MCF 10A (cell line): ENCODE results near the gene NPTXR. TPM values are rescaled to one million over a fixed set of nuclear protein-coding genes. Genes with fewer than 3 reads are reported as not detected.

Experiments
- BruUV-seq: library from RNA; stranded (reverse); fragments of 400-500 nt; replicated peaks from 2 replicates; lab custom pipeline; 2021; lab: Mats Ljungman, UMichigan
- CTCF ChIA-PET: fragments of 300-600 bp; sonication (Branson Sonifier 250); formaldehyde crosslinking; extraction: SDS; loops from one replicate; lab custom pipeline; 2021; ENCODE audit warnings: antibody characterized with exemption, inconsistent platforms; lab: Yijun Ruan, JAX
- POLR2A ChIA-PET: fragments of 300-600, 350-650 bp; sonication (Branson Sonifier 250); formaldehyde crosslinking; extraction: SDS; loops from one replicate; lab custom pipeline; 2020; ENCODE audit warnings: antibody characterized with exemption, inconsistent platforms; lab: Yijun Ruan, JAX
- DNase-seq: peaks from one replicate; pipeline ENCODE4 v3.0.0-alpha.2; 2018; ENCODE audit not compliant: unreplicated experiment
- H3K27ac Mint-ChIP-seq: one replicate; pipeline ENCODE4 v1.8.0; 2022; ENCODE audit warnings: mild to moderate bottlenecking, low read depth, mixed read lengths; ENCODE audit not compliant: unreplicated experiment
- H3K27me3 Mint-ChIP-seq: one replicate; pipeline ENCODE4 v1.8.0; 2022; ENCODE audit warnings: mixed read lengths; ENCODE audit not compliant: insufficient read depth, unreplicated experiment
- H3K36me3 Mint-ChIP-seq: one replicate; pipeline ENCODE4 v1.8.0; 2022; ENCODE audit warnings: mild to moderate bottlenecking, moderate library complexity, mixed read lengths; ENCODE audit not compliant: insufficient read depth, unreplicated experiment
- H3K4me1 Mint-ChIP-seq: one replicate; pipeline ENCODE4 v1.8.0; 2022; ENCODE audit warnings: mixed read lengths; ENCODE audit not compliant: insufficient read depth, unreplicated experiment
- H3K4me3 Mint-ChIP-seq: one replicate; pipeline ENCODE4 v1.8.0; 2022; ENCODE audit warnings: mild to moderate bottlenecking, moderate library complexity, mixed read lengths; ENCODE audit not compliant: unreplicated experiment
- H3K9me3 Mint-ChIP-seq: one replicate; pipeline ENCODE4 v1.8.0; 2022; ENCODE audit warnings: mixed read lengths; ENCODE audit not compliant: unreplicated experiment
- intact Hi-C: fragments of 100-400 bp; cut with micrococcal nuclease; formaldehyde crosslinking; loops from 2 replicates; pipeline ENCODE4 v1.14.1; 2022
- total RNA-seq: library from RNA; stranded (reverse); gene quantifications from 2 replicates; pipeline ENCODE4 v1.2.3, GENCODE V29; 2022
- TF ChIP-seq, protein P1 (sequence below): fragments of 200-600 bp; IDR thresholded peaks from one replicate; pipeline ENCODE4 v1.8.0; 2022; ENCODE audit warnings: antibody characterized with exemption, mild to moderate bottlenecking; ENCODE audit not compliant: unreplicated experiment

Gene NPTXR
- total RNA-seq, 1 experiment from 2014 or later, result 0.93 TPM

- CTCF ChIA-PET, result interaction anchor here (0.6 to 1.2 kb wide), 3 partner anchors 18 to 71 kb away, joined by 3 read pairs; no protein-coding TSS in a partner anchor
- BruUV-seq, result no TSS peak
- peaks cover 4% of the 10 kb centered on the region for H3K4me1 Mint-ChIP-seq
These were observed 11.5 kb downstream of the NPTXR start for GRCh38 chr22:38832005-38832978.

DNA sequence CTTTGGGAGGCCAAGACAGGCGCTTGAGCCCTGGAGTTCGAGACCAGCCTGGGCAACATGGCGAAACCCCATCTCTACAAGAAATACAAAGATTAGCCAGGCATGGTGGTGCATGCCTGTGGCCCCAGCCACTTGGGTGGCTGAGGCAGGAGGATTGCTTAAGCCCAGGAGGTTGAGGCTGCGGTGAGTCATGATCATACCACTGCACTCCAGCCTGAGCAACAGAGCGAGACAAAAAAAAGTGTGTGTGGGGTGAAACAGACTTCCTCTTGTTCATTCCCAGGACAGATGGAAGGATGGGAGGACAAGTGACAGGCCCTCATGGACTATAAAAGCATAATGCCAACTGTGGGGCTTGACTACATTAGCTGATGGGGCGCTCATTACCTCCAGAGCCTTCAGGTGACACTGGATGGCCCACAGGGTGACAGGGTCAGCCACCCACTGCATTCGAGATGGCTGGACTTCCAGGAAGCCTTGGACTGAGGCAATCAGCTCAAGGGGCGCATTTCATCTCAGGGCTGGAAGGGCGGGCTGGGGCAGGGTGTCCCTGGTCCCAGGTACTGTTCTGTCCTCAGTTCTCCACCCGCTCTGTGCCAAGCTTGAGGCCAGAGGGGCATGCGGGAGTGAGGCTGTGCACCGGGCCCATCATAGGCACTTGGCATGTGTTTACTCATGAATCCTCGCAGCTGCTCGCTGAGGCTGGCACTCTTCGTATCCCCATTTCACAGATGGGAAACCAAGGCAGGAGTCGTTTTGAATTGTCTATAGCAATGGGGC is 12.5 kb downstream of the NPTXR start:
- Mint-ChIP-seq H3K27me3 (no peaks in the 10 kb centered on the region), H3K27ac (no peak overlapping the region), H3K9me3 (no peaks in the 10 kb centered on the region), H3K4me3 (no peak overlapping the region), H3K4me1 (peaks cover 4% of the 10 kb centered on the region), H3K36me3 (no peaks in the 10 kb centered on the region)
- POLR2A ChIA-PET, result no interaction called here
- intact Hi-C loops, result no loop called here
- BruUV-seq, result no TSS peak
- CTCF ChIA-PET, result interaction anchor here (0.6 to 0.7 kb wide), 2 partner anchors 62 to 70 kb away, joined by 3 read pairs; no protein-coding TSS in a partner anchor
- TF ChIP-seq, protein P1, sequence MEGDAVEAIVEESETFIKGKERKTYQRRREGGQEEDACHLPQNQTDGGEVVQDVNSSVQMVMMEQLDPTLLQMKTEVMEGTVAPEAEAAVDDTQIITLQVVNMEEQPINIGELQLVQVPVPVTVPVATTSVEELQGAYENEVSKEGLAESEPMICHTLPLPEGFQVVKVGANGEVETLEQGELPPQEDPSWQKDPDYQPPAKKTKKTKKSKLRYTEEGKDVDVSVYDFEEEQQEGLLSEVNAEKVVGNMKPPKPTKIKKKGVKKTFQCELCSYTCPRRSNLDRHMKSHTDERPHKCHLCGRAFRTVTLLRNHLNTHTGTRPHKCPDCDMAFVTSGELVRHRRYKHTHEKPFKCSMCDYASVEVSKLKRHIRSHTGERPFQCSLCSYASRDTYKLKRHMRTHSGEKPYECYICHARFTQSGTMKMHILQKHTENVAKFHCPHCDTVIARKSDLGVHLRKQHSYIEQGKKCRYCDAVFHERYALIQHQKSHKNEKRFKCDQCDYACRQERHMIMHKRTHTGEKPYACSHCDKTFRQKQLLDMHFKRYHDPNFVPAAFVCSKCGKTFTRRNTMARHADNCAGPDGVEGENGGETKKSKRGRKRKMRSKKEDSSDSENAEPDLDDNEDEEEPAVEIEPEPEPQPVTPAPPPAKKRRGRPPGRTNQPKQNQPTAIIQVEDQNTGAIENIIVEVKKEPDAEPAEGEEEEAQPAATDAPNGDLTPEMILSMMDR, result no peak
- peak; percentile 75 for DNase-seq

More at GRCh38 chr22:38832005-38832978, 11.5 kb downstream of the NPTXR start:
- no peaks in the 10 kb centered on the region for H3K27me3 Mint-ChIP-seq
- no peak overlapping the region for H3K4me3 Mint-ChIP-seq
- no peak overlapping the region for H3K27ac Mint-ChIP-seq
- DNase-seq, result no peak
- TF ChIP-seq, protein P1, result no peak
- no peaks in the 10 kb centered on the region for H3K36me3 Mint-ChIP-seq
- intact Hi-C loops, result no loop called here
- no peaks in the 10 kb centered on the region for H3K9me3 Mint-ChIP-seq
- POLR2A ChIA-PET, result no interaction called here

DNA sequence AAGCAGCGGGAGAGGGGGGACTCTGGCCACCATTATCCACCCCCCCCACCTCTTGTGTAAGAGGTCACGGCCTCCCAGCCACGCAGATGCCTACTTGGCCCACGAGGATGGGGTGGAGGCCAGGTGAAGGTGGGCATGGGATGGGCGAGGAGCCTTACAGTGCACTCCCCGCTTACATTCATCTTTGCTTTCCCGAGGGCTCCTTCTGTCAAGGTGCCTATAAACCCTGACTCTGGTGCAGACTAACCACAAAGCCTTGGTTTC is 13.1 kb downstream of the NPTXR start:
- Mint-ChIP-seq H3K4me1 (peaks cover 4% of the 10 kb centered on the region), H3K4me3 (no peak overlapping the region), H3K9me3 (no peaks in the 10 kb centered on the region), H3K27me3 (no peaks in the 10 kb centered on the region), H3K36me3 (no peaks in the 10 kb centered on the region), H3K27ac (no peak overlapping the region)
- no peak for DNase-seq
- TF ChIP-seq, protein P1, result no peak
- POLR2A ChIA-PET, result no interaction called here
- no TSS peak for BruUV-seq
- CTCF ChIA-PET, result no interaction called here
- intact Hi-C loops, result no loop called here
